Measurements from ENCODE around the gene PARP6. TPM values are rescaled to one million over a fixed set of nuclear protein-coding genes. Genes with fewer than 3 reads are reported as not detected.
A peak's percentile ranks its signal among the peaks of the same experiment; 100 is the strongest.

The PARP6 gene
- total and polyA plus RNA-seq, 9 of the 15 experiments (the other 6 are each of a cell fraction or from before 2014, with no cell fraction given): 14.8 to 83.2 (median 28.3) TPM

DNA sequence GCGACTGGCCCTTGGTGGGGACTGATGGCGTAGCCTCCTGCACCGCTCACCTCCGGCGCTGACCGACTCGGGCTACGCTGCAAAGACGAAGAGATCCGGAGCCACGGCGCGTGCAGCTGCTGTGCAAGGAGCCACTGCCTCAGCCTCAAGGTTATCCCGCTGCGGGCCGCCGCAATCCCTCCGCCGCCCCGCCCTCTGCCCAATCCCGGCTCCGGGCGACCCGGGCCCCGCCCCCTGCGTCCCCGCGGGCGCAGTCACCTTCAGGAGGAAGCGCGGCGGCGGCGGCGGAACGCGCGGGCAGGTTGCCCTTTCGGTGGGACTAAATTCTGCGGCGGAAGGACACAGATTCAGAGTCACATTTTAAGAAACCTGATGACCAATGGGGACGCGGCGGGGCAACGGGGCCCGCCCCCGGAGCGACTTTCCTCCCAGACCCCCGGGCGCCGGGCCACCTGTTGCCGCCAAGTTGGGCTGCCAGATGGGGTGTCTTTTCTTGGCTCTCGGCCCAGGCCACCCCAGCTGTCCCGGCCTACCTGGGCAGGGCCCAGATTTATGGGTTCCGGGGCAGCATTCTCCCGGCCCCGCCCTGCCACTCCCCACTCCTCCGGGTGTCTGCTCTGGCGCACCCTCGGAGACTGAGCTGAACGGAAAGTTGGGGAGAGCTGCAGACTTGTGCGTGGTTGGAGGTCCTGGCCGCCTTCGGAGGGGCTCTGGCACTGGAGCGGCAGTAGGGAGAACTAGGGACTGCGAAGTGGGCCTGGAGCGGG is 41.1 kb downstream of the PARP6 start, which contains the start of gene PKM (continued):
- TF ChIP-seq, protein P1, sequence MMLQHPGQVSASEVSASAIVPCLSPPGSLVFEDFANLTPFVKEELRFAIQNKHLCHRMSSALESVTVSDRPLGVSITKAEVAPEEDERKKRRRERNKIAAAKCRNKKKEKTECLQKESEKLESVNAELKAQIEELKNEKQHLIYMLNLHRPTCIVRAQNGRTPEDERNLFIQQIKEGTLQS (IDR thresholded peaks at IDR 0.05): peak; percentile 57
- TF ChIP-seq, protein P1 (CRISPR knock-in tag; conservative IDR thresholded peaks at IDR 0.05): no peak
- no peak for TF ChIP-seq ZNF778 (CRISPR knock-in tag; IDR thresholded peaks at IDR 0.05)
- TF ChIP-seq ETV5 (CRISPR knock-in tag; IDR thresholded peaks at IDR 0.05; ENCODE audit: low read depth): no peak; the same call in none of the 2 replicates
- TF ChIP-seq PRDM10 (IDR thresholded peaks at IDR 0.05; ENCODE audit: partially characterized antibody): no peak
- no peak for TF ChIP-seq FOXK2 (conservative IDR thresholded peaks at IDR 0.05 in 1 of 2, IDR thresholded peaks at IDR 0.05 in 1 of 2; ENCODE audit: low read depth in 2 of 2)
- no peak for TF ChIP-seq ZC3H11A (IDR thresholded peaks at IDR 0.05; ENCODE audit: low read depth, low read length)
- peak; percentile 66 to 75 for TF ChIP-seq MAZ (CRISPR knock-in tag; conservative IDR thresholded peaks at IDR 0.05 in 1 of 2, IDR thresholded peaks at IDR 0.05 in 1 of 2)
- TF ChIP-seq CBX1 (IDR thresholded peaks at IDR 0.05; ENCODE audit: low read depth): peak; percentile 47; the same call in 1 of the 2 replicates
- TF ChIP-seq EP400 (IDR thresholded peaks at IDR 0.05): peak; percentile 26
- TF ChIP-seq RCOR1 (IDR thresholded peaks at IDR 0.05; ENCODE audit: borderline replicate concordance in 1 of 2, low read depth in 2 of 2, low read length in 2 of 2): peak in 1 of 2 experiments; percentile 79; a peak in 1 of 4 replicates
- TF ChIP-seq CEBPB (tag; IDR thresholded peaks at IDR 0.05): no peak
- peak; percentile 60 for TF ChIP-seq ZNF24 (IDR thresholded peaks at IDR 0.05)
- 0 out of 4 replicates have a peak, but pooled peaks of 1 of the 2 experiments have one; percentile 45 for TF ChIP-seq SIN3A (IDR thresholded peaks at IDR 0.05; ENCODE audit: borderline replicate concordance in 2 of 2, control insufficient read depth in 1 of 2, low read depth in 2 of 2, low read length in 2 of 2)
- TF ChIP-seq MTA1 (IDR thresholded peaks at IDR 0.05; ENCODE audit: borderline replicate concordance): 0 out of 2 replicates have a peak, but pooled peaks have one; percentile 67
- TF ChIP-seq HDAC1 (IDR thresholded peaks at IDR 0.05): peak in 1 of 2 experiments; percentile 73; a peak in 1 of 4 replicates
- TF ChIP-seq BRF2 (IDR thresholded peaks at IDR 0.05; ENCODE audit: borderline replicate concordance, insufficient read depth, insufficient read length): no peak
- peak; percentile 98 for TF ChIP-seq ESRRA (IDR thresholded peaks at IDR 0.05; ENCODE audit: borderline replicate concordance, low read depth)
- TF ChIP-seq LCOR (CRISPR knock-in tag; IDR thresholded peaks at IDR 0.05): peak; percentile 90
- peak; percentile 94 for TF ChIP-seq POLR2H (tag; IDR thresholded peaks at IDR 0.05; ENCODE audit: low read depth)
